NCI-H526 treated with DMSO at 0.1 percent for 48 hours (cell line): ENCODE results near the gene ADD2.

Source experiments
- DNase-seq: peaks from one replicate; lab custom pipeline; 2025; lab: John Stamatoyannopoulos, UW

Gene ADD2

GRCh38 chr2:70784320-70784719, 16.3 kb upstream of the ADD2 start:
- no peak for DNase-seq

- no peak for DNase-seq
Measured at GRCh38 chr2:70779911-70780545, 12.0 kb upstream of the ADD2 start.

GRCh38 chr2:70779491-70779890, 11.5 kb upstream of the ADD2 start:
- no peak for DNase-seq

GRCh38 chr2:70778676-70779075, 10.7 kb upstream of the ADD2 start:
- no peak for DNase-seq

GRCh38 chr2:70777450-70777849, 9.4 kb upstream of the ADD2 start:
- no peak for DNase-seq

- DNase-seq, result no peak
Measured at GRCh38 chr2:70776266-70776665, 8.3 kb upstream of the ADD2 start.

GRCh38 chr2:70775141-70775540, 7.1 kb upstream of the ADD2 start:
- DNase-seq, result no peak

GRCh38 chr2:70772486-70773155, 4.6 kb upstream of the ADD2 start:
- DNase-seq, result no peak

GRCh38 chr2:70771446-70771845, 3.4 kb upstream of the ADD2 start:
- DNase-seq, result no peak

GRCh38 chr2:70769450-70769849, 1.4 kb upstream of the ADD2 start:
- DNase-seq, result no peak

GRCh38 chr2:70768590-70769085, 638 bp upstream of the ADD2 start:
- DNase-seq, result no peak

GRCh38 chr2:70767079-70767698, 811 bp downstream of the ADD2 start:
- DNase-seq, result peak; percentile 74

GRCh38 chr2:70766357-70767078, 1.5 kb downstream of the ADD2 start:
- no peak for DNase-seq

- DNase-seq, result no peak
Measured at GRCh38 chr2:70765507-70765906, 2.5 kb downstream of the ADD2 start.

- no peak for DNase-seq
Measured at GRCh38 chr2:70759446-70759845, 8.6 kb downstream of the ADD2 start.

- DNase-seq, result no peak
Measured at GRCh38 chr2:70757966-70758365, 10.0 kb downstream of the ADD2 start.

- no peak for DNase-seq
Measured at GRCh38 chr2:70757360-70757759, 10.6 kb downstream of the ADD2 start.

- DNase-seq, result no peak
Measured at GRCh38 chr2:70756128-70756527, 11.9 kb downstream of the ADD2 start.

- DNase-seq, result no peak
Measured at GRCh38 chr2:70753902-70754301, 14.1 kb downstream of the ADD2 start.

- no peak for DNase-seq
Measured at GRCh38 chr2:70753031-70753430, 15.0 kb downstream of the ADD2 start.

GRCh38 chr2:70752396-70752795, 15.6 kb downstream of the ADD2 start:
- no peak for DNase-seq

GRCh38 chr2:70751881-70752280, 16.1 kb downstream of the ADD2 start:
- no peak for DNase-seq

GRCh38 chr2:70750320-70750719, 17.7 kb downstream of the ADD2 start:
- DNase-seq, result no peak
